Stomach (tissue), 4 donors: ENCODE results near the gene NISCH.

Source experiments
- EP300 ChIP-seq: sonication (generic); formaldehyde crosslinking; IDR thresholded peaks from one replicate; pipeline ENCODE4 v1.6.1; 2017; ENCODE audit warnings: antibody characterized with exemption
- POLR2A ChIP-seq, 4 donors: fragments of 450-650 bp; IDR thresholded peaks; one replicate each; pipeline ENCODE4 v1.6.1; 2016; ENCODE audit warnings: antibody characterized with exemption in 4 of 4, control low read depth in 2 of 4, mild to moderate bottlenecking in 1 of 4, moderate library complexity in 1 of 4
- POLR2AphosphoS5 ChIP-seq, 3 donors: sonication (generic); formaldehyde crosslinking; IDR thresholded peaks; one replicate each; pipeline ENCODE4 v1.6.1; 2016; ENCODE audit warnings: antibody characterized with exemption in 3 of 3
- TF ChIP-seq, protein P1 (sequence below), 7 experiments: fragments of 450-650 bp in 4 of 7; fragments of 200-600 bp in 3 of 7; sonication (generic) in 3 of 7; IDR thresholded peaks; one replicate each; pipeline ENCODE4 v1.5.1; 2016 to 2019; ENCODE audit warnings: antibody characterized with exemption in 7 of 7, control low read depth in 2 of 7, mild to moderate bottlenecking in 1 of 7

DNA sequence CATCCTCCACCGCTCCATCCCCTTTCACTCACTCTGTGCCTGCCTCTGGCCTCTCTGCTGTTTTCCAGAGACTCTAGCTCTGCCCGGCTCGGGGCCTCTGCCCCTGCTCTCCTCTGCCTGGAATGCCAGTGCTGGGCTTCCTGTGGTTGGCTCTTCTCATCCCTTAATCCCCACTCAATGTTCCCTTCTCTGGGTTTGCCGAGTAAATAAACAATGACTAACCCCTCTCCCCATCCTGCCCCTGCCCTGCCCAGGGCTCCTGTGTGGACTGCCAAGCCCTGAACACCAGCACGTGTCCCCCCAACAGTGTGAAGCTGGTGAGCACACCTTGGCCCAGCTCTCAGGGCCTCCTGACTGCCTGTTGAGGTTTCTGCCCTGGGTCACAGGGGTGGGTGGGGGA, 52.0 kb downstream of the NISCH start:
- no peak for TF ChIP-seq POLR2A (IDR thresholded peaks at IDR 0.05)
- TF ChIP-seq, protein P1, sequence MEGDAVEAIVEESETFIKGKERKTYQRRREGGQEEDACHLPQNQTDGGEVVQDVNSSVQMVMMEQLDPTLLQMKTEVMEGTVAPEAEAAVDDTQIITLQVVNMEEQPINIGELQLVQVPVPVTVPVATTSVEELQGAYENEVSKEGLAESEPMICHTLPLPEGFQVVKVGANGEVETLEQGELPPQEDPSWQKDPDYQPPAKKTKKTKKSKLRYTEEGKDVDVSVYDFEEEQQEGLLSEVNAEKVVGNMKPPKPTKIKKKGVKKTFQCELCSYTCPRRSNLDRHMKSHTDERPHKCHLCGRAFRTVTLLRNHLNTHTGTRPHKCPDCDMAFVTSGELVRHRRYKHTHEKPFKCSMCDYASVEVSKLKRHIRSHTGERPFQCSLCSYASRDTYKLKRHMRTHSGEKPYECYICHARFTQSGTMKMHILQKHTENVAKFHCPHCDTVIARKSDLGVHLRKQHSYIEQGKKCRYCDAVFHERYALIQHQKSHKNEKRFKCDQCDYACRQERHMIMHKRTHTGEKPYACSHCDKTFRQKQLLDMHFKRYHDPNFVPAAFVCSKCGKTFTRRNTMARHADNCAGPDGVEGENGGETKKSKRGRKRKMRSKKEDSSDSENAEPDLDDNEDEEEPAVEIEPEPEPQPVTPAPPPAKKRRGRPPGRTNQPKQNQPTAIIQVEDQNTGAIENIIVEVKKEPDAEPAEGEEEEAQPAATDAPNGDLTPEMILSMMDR (IDR thresholded peaks at IDR 0.05), result no peak
- no peak for TF ChIP-seq EP300
- TF ChIP-seq POLR2AphosphoS5 (IDR thresholded peaks at IDR 0.05), result no peak
